Ishikawa (cell line): ENCODE data around the gene COMMD7.

ENCODE experiments used
- CEBPB ChIP-seq: IDR thresholded peaks from 2 replicates; pipeline ENCODE4 v1.6.1; 2012
- CREB1 ChIP-seq: IDR thresholded peaks from 2 replicates; pipeline ENCODE4 v1.6.1; 2012; ENCODE audit warnings: low read depth
- EGR1 ChIP-seq: IDR thresholded peaks from 2 replicates; pipeline ENCODE4 v1.6.1; 2012
- EP300 ChIP-seq: IDR thresholded peaks from 2 replicates; pipeline ENCODE4 v1.6.1; 2012; ENCODE audit warnings: borderline replicate concordance
- FOXM1 ChIP-seq: IDR thresholded peaks from 2 replicates; pipeline ENCODE4 v1.6.1; 2012; ENCODE audit warnings: low read depth, borderline replicate concordance
- MAX ChIP-seq: IDR thresholded peaks from 2 replicates; pipeline ENCODE4 v1.6.1; 2012
- NFIC ChIP-seq: IDR thresholded peaks from 2 replicates; pipeline ENCODE4 v1.6.1; 2012
- RAD21 ChIP-seq: IDR thresholded peaks from 2 replicates; pipeline ENCODE4 v1.6.1; 2012; ENCODE audit warnings: low read depth
- REST ChIP-seq: IDR thresholded peaks from 2 replicates; pipeline ENCODE4 v1.6.1; 2012; ENCODE audit warnings: low read depth, mild to moderate bottlenecking
- TAF1 ChIP-seq: IDR thresholded peaks from 2 replicates; pipeline ENCODE4 v1.6.1; 2012; ENCODE audit warnings: low read depth, mild to moderate bottlenecking
- TCF12 ChIP-seq: IDR thresholded peaks from 2 replicates; pipeline ENCODE4 v1.6.1; 2012; ENCODE audit warnings: low read depth
- TEAD4 ChIP-seq: IDR thresholded peaks from 2 replicates; pipeline ENCODE4 v1.6.1; 2012
- USF1 ChIP-seq: IDR thresholded peaks from 2 replicates; pipeline ENCODE4 v1.6.1; 2012
- YY1 ChIP-seq: IDR thresholded peaks from 2 replicates; pipeline ENCODE4 v1.6.1; 2012; ENCODE audit warnings: low read depth
- ZBTB7A ChIP-seq: IDR thresholded peaks from 2 replicates; pipeline ENCODE4 v1.6.1; 2012; ENCODE audit warnings: low read depth

COMMD7 gene

DNA sequence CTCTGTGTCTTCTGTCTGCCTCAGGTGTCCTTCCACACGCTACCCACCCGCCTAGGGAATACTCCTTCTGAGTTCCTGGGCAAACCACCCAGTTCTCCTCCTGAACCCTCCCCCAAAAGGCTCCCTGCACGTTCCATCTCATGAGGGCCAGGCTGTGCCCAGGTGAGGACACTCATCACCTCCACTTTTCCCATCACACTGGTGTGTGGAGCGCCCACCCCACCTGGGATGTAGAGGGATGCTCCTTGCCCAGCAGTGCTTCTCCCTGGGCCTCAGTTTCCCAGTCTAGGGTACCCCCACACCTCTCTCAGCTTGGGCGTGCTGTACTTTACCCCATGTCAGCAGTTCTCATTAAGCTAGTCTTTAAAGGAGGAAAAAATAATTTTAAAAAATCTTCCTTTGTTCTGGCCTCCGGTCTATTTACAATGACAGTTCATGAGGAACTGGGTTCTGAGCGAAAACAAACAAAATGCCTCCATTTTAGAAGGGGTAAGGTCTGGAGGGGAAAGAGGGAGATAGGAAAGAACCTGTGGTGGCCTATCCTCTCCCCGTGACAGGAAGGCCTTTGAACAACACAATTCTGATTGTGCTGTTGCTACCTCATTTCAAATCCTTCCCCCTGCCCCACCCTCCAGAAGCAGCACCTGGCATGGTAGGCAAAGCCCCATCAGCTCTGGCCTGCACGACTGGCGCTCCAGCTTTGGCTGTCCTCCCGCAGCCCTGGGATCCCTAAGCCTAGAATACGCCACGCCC is 67.9 kb downstream of the COMMD7 start:
- TF ChIP-seq CEBPB, result no peak
- TF ChIP-seq TAF1, result no peak
- no peak for TF ChIP-seq ZBTB7A
- no peak for TF ChIP-seq EGR1
- TF ChIP-seq RAD21, result no peak
- no peak for TF ChIP-seq USF1
- no peak for TF ChIP-seq REST
- no peak for TF ChIP-seq FOXM1
- no peak for TF ChIP-seq MAX
- no peak for TF ChIP-seq TEAD4
- TF ChIP-seq EP300, result no peak
- TF ChIP-seq TCF12, result no peak
- TF ChIP-seq CREB1, result no peak
- no peak for TF ChIP-seq NFIC

GRCh38 chr20:32674362-32674789 is 68.9 kb downstream of the COMMD7 start:
- TF ChIP-seq TAF1 (no peak), RAD21 (peak; percentile 99)

- TF ChIP-seq CEBPB, result no peak
- no peak for TF ChIP-seq USF1
- no peak for TF ChIP-seq NFIC
- no peak for TF ChIP-seq EGR1
- TF ChIP-seq REST, result no peak
- no peak for TF ChIP-seq RAD21
- TF ChIP-seq TAF1, result no peak
- TF ChIP-seq TEAD4, result no peak
- TF ChIP-seq TCF12, result no peak
- TF ChIP-seq YY1, result no peak
- no peak for TF ChIP-seq MAX
- TF ChIP-seq EP300, result no peak
- TF ChIP-seq FOXM1, result no peak
- TF ChIP-seq CREB1, result no peak
- TF ChIP-seq ZBTB7A, result no peak
Measured at GRCh38 chr20:32672982-32673851, 70.0 kb downstream of the COMMD7 start.

DNA sequence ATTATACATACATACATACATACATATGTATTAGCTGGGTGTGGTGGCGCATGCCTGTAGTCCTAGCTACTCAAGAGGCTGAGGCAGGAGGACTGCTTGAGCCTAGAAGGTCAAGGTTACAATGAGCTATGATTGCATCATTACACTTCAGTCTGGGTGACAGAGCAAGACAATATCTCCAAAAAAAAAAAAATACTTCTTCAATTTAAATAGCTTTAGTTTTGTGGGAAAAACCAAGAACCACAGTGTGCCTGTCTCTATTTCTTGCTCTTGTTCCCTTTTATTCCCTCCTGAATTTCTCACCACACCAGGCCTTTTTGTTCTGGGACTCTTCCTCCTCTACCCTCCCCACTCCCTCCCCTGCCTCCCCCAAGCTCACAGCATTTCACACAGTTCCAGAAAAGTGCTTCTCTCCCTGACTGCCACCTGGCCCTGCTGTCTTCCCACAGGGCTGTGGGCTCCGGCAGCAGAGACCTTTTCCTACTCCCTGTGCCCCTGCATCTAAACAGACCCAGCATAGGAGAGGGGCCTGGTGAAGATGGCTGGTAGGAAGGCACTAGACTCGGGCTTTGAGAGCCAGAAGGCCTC is 70.8 kb downstream of the COMMD7 start:
- TF ChIP-seq ZBTB7A (no peak), CREB1 (no peak), MAX (no peak), CEBPB (no peak), NFIC (no peak), USF1 (no peak), YY1 (no peak), TAF1 (no peak), TCF12 (no peak)
